MM.1S (cell line): ENCODE data around the gene MSRB3.

Experiments used
- DNase-seq: peaks from one replicate; pipeline ENCODE4 v3.0.0-alpha.2; 2015
- H2AFZ ChIP-seq: fragments of 300-600 bp; sonication (generic); 2 replicates; pipeline ENCODE4 v1.6.0; 2016; ENCODE audit warnings: antibody characterized with exemption, low read length
- H3F3A ChIP-seq: fragments of 300-600 bp; sonication (generic); 2 replicates; pipeline ENCODE4 v1.6.1; 2016; ENCODE audit warnings: mild to moderate bottlenecking, antibody characterized with exemption, low read length, moderate library complexity, mixed read lengths; ENCODE audit not compliant: insufficient read depth
- H3K27ac ChIP-seq: fragments of 300-600 bp; sonication (generic); 2 replicates; pipeline ENCODE4 v1.5.1; 2016; ENCODE audit warnings: mild to moderate bottlenecking, low read length
- H3K27me3 ChIP-seq: fragments of 300-600 bp; sonication (generic); replicated peaks from 2 replicates; pipeline ENCODE4 v1.6.0; 2016; ENCODE audit warnings: low read length; ENCODE audit not compliant: insufficient read depth
- H3K36me3 ChIP-seq: fragments of 300-600 bp; sonication (generic); replicated peaks from 2 replicates; pipeline ENCODE4 v1.6.1; 2016; ENCODE audit warnings: mild to moderate bottlenecking, low read length, mixed read lengths; ENCODE audit not compliant: insufficient read depth
- H3K4me1 ChIP-seq: fragments of 300-600 bp; sonication (generic); 2 replicates; pipeline ENCODE4 v1.6.1; 2016; ENCODE audit warnings: low read length, mixed read lengths
- H3K4me2 ChIP-seq: fragments of 300-600 bp; sonication (generic); 2 replicates; pipeline ENCODE4 v1.6.0; 2016; ENCODE audit warnings: low read depth, low read length
- H3K4me3 ChIP-seq: fragments of 300-600 bp; sonication (generic); 2 replicates; pipeline ENCODE4 v1.5.1; 2016; ENCODE audit warnings: low read length, mixed read lengths
- H3K79me2 ChIP-seq: fragments of 300-600 bp; sonication (generic); 2 replicates; pipeline ENCODE4 v1.6.1; 2016; ENCODE audit warnings: mixed run types, low read length, mixed read lengths
- H3K9ac ChIP-seq: fragments of 300-600 bp; sonication (generic); 2 replicates; pipeline ENCODE4 v1.6.1; 2016; ENCODE audit warnings: low read length, mixed read lengths
- H3K9me2 ChIP-seq: fragments of 300-600 bp; sonication (generic); replicated peaks from 2 replicates; pipeline ENCODE4 v1.6.1; 2016; ENCODE audit warnings: mild to moderate bottlenecking, low read length, mixed read lengths; ENCODE audit not compliant: insufficient read depth
- H3K9me3 ChIP-seq: fragments of 300-600 bp; sonication (generic); replicated peaks from 2 replicates; pipeline ENCODE4 v1.6.1; 2016; ENCODE audit warnings: mild to moderate bottlenecking, low read length, mixed read lengths; ENCODE audit not compliant: insufficient read depth
- H4K20me1 ChIP-seq: fragments of 300-600 bp; sonication (generic); 2 replicates; pipeline ENCODE4 v1.6.1; 2016; ENCODE audit warnings: mild to moderate bottlenecking, low read length, moderate library complexity, mixed read lengths; ENCODE audit not compliant: insufficient read depth
- CTCF ChIP-seq: fragments of 300-600 bp; sonication (generic); IDR thresholded peaks from 2 replicates; pipeline ENCODE4 v1.5.1; 2016; ENCODE audit warnings: antibody characterized with exemption, low read length, mixed read lengths

MSRB3 gene

GRCh38 chr12:65511912-65512311, 233.4 kb downstream of the MSRB3 start:
- no peak overlapping the region for H3K4me3 ChIP-seq
- H3K36me3 ChIP-seq = no peaks in the 10 kb centered on the region
- H3K4me1 ChIP-seq = no peaks in the 10 kb centered on the region
- H4K20me1 ChIP-seq = no peaks in the 10 kb centered on the region
- no peak overlapping the region for H3K4me2 ChIP-seq
- no peaks in the 10 kb centered on the region for H3K9me3 ChIP-seq
- no peak overlapping the region for H2AFZ ChIP-seq
- H3K9me2 ChIP-seq = no peaks in the 10 kb centered on the region
- no peak for DNase-seq
- H3K79me2 ChIP-seq = no peaks in the 10 kb centered on the region
- H3K27me3 ChIP-seq = no peaks in the 10 kb centered on the region
- no peaks in the 10 kb centered on the region for H3F3A ChIP-seq
- H3K27ac ChIP-seq = no peak overlapping the region
- TF ChIP-seq CTCF = no peak
- no peak overlapping the region for H3K9ac ChIP-seq
